ENCODE results near the gene RREB1.

The RREB1 gene

GRCh38 chr6:7071405-7071804 lies 36.4 kb upstream of the RREB1 start:
- Histone ChIP-seq H3K27me3 (replicated peaks; ENCODE audit: control insufficient read depth, insufficient read depth, low read length) (no peaks in the 10 kb centered on the region), H3K4me3 (replicated peaks; ENCODE audit: low read depth, low read length) (no peak overlapping the region), H3K36me3 (ENCODE audit: control insufficient read depth, insufficient read depth, low read length) (no peaks in the 10 kb centered on the region)
- DNase-seq (ENCODE audit: extremely low read depth, insufficient read length), result no peak
- TF ChIP-seq, protein P1, sequence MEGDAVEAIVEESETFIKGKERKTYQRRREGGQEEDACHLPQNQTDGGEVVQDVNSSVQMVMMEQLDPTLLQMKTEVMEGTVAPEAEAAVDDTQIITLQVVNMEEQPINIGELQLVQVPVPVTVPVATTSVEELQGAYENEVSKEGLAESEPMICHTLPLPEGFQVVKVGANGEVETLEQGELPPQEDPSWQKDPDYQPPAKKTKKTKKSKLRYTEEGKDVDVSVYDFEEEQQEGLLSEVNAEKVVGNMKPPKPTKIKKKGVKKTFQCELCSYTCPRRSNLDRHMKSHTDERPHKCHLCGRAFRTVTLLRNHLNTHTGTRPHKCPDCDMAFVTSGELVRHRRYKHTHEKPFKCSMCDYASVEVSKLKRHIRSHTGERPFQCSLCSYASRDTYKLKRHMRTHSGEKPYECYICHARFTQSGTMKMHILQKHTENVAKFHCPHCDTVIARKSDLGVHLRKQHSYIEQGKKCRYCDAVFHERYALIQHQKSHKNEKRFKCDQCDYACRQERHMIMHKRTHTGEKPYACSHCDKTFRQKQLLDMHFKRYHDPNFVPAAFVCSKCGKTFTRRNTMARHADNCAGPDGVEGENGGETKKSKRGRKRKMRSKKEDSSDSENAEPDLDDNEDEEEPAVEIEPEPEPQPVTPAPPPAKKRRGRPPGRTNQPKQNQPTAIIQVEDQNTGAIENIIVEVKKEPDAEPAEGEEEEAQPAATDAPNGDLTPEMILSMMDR (IDR thresholded peaks at IDR 0.05; ENCODE audit: insufficient read depth, low read length, poor library complexity, severe bottlenecking), result no peak

- Histone ChIP-seq H3K36me3 (ENCODE audit: control insufficient read depth, insufficient read depth, low read length) (no peaks in the 10 kb centered on the region), H3K27me3 (replicated peaks; ENCODE audit: control insufficient read depth, insufficient read depth, low read length) (no peaks in the 10 kb centered on the region), H3K4me3 (replicated peaks; ENCODE audit: low read depth, low read length) (no peak overlapping the region)
- TF ChIP-seq, protein P1 (IDR thresholded peaks at IDR 0.05; ENCODE audit: insufficient read depth, low read length, poor library complexity, severe bottlenecking), result no peak
- no peak for DNase-seq (ENCODE audit: extremely low read depth, insufficient read length)
Observed at GRCh38 chr6:7073082-7073820, 34.5 kb upstream of the RREB1 start.

GRCh38 chr6:7073821-7074525 lies 33.8 kb upstream of the RREB1 start:
- Histone ChIP-seq H3K36me3 (ENCODE audit: control insufficient read depth, insufficient read depth, low read length) (no peaks in the 10 kb centered on the region), H3K4me3 (replicated peaks; ENCODE audit: low read depth, low read length) (no peak overlapping the region), H3K27me3 (replicated peaks; ENCODE audit: control insufficient read depth, insufficient read depth, low read length) (no peaks in the 10 kb centered on the region)
- TF ChIP-seq, protein P1 (IDR thresholded peaks at IDR 0.05; ENCODE audit: insufficient read depth, low read length, poor library complexity, severe bottlenecking), result no peak
- DNase-seq (ENCODE audit: extremely low read depth, insufficient read length), result peak; percentile 85

DNA sequence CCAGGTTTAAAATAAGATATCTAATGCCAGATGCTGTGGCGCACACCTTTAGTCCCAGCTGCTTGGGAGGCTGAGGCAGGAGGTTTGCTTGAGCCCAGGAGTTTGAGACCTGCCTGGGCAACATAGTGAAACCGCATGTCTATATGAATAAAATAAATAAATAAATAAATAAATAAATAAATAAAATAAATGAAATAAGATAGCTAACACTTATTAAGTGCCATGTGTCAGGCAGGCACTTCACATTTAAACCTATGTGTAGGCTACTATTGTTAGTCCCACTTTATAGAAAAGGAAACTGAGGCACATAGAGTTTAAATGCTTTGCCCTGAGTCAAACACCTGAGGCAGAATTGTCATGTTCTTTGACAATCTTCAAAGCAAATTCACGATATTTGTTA lies 32.9 kb upstream of the RREB1 start:
- Histone ChIP-seq H3K36me3 (ENCODE audit: control insufficient read depth, insufficient read depth, low read length) (no peaks in the 10 kb centered on the region), H3K4me3 (replicated peaks; ENCODE audit: low read depth, low read length) (no peak overlapping the region), H3K27me3 (replicated peaks; ENCODE audit: control insufficient read depth, insufficient read depth, low read length) (no peaks in the 10 kb centered on the region)
- TF ChIP-seq, protein P1 (IDR thresholded peaks at IDR 0.05; ENCODE audit: insufficient read depth, low read length, poor library complexity, severe bottlenecking), result no peak
- DNase-seq (ENCODE audit: extremely low read depth, insufficient read length), result no peak

DNA sequence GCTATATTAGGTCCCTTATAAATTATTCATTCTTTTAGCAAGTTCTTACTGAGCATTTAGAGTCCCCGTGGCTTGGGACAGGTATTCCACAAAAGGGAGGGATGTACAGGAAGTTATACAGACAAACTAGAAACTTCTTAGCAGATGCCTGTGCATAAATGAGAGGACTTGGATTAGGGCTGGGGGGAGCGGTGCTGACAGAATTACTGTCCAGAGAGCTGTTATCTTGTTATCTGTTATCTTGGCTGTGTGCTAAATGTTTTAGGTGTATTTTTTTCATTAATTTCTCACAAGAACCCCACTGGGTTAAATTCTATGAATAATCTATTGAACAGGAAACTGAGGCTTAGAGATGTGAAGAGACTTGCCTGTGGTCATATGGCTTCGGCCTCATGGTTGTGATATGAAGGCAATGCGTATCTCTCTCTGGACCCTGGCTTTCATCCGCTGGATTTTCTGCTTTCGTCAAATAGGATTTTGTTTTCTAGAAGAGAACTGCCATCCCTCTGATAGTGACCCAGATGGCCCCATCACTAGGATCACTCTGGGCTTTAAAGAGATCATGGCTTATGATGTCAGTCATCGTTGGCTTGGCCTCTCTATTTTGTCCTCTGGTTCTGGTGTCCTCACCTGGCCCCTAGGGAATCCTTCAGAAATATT lies 32.3 kb upstream of the RREB1 start:
- TF ChIP-seq, protein P1 (IDR thresholded peaks at IDR 0.05; ENCODE audit: insufficient read depth, low read length, poor library complexity, severe bottlenecking), result no peak
- Histone ChIP-seq H3K4me3 (replicated peaks; ENCODE audit: low read depth, low read length) (no peak overlapping the region), H3K27me3 (replicated peaks; ENCODE audit: control insufficient read depth, insufficient read depth, low read length) (no peaks in the 10 kb centered on the region), H3K36me3 (ENCODE audit: control insufficient read depth, insufficient read depth, low read length) (no peaks in the 10 kb centered on the region)
- no peak for DNase-seq (ENCODE audit: extremely low read depth, insufficient read length)
